T-helper 1 cell (primary cell): ENCODE results near the gene PRRT1B.
A peak's percentile ranks its signal among the peaks of the same experiment; 100 is the strongest.
"Not testable (repeated sequence)": the region's sequence is repeated elsewhere in the genome, so short reads cannot be mapped to it uniquely, and the experiment has no call there.

Experiments used
- DNase-seq, 5 donors: peaks; one replicate each; pipeline ENCODE4 v3.0.0-alpha.2; 2012 to 2020
- total RNA-seq, 4 donors: gene quantifications; one replicate each; lab custom pipeline; 2026; lab: John Stamatoyannopoulos, UW

The PRRT1B gene
- total RNA-seq: 0 reads per million in 4 donors

GRCh38 chr9:131545003-131545785 is at the start of gene PRRT1B:
Gene PRRT1B, plus strand, starts transcription at chr9:131545523. Its CDS starts 93 bp downstream, at chr9:131545616.
- DNase-seq: no peak

GRCh38 chr9:131495785-131496184 is 49.5 kb upstream of the PRRT1B start:
- no peak for DNase-seq

DNA sequence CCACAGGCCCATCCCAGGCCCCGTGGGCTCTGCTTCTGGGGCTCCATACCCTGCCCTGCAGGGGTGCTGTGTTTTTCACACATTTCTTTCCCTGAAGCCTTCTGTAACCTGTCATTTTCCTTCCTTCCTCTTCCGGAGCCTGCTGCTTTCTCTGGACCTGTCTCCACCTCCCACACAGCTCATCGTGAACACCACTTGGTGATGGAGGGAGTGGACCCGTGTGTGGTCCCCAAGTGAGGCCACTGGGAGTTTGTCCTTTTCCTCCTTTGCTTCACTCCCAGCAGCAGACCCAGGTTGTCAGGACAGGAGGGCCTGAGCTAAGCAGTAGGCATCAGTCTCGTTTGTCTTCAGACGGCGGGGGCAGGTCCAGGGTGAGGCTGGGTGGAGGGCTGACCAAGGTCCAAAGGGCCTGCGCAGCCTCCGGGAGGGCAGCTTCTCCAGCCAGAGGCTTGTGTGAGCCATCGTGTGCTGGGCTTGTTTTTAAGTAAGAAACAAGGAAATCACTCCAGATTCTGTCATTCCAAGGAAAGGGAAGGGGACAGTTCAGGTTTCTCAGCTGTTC is 48.4 kb upstream of the PRRT1B start:
- DNase-seq: no peak

GRCh38 chr9:131499254-131499767 is 46.0 kb upstream of the PRRT1B start:
- no peak for DNase-seq

DNA sequence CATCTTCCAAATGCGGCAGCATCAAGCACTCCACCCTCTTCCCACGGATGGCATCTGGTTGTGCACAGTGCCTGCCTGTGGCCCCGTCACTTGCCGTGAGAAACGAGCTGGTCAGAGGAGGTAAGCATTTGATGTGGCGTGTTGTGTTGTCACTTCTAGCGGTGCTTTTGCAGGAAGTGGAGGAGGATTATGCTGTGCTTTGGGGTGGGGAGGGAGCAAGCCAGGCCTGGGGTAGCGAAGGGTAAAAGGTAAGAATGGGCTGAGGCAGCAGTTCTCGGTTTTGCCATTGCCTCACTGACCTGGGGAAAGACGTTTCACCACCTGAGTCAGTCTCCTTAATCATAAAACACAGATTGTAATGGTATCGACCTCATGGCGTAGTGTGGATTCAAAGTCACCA is 44.9 kb upstream of the PRRT1B start:
- DNase-seq: peak; percentile 34 to 79 (median 59)

- peak in 4 of 5 donors; percentile 18 to 54 (median 29) for DNase-seq
These were observed 44.3 kb upstream of the PRRT1B start for GRCh38 chr9:131500939-131501541.

- DNase-seq: peak; percentile 81 to 92 (median 83)
These were observed 42.3 kb upstream of the PRRT1B start, which contains the start of gene POMT1 for GRCh38 chr9:131502781-131503625. Gene POMT1, plus strand, starts transcription at chr9:131502918. Its CDS starts 1,301 bp downstream, at chr9:131504219.

DNA sequence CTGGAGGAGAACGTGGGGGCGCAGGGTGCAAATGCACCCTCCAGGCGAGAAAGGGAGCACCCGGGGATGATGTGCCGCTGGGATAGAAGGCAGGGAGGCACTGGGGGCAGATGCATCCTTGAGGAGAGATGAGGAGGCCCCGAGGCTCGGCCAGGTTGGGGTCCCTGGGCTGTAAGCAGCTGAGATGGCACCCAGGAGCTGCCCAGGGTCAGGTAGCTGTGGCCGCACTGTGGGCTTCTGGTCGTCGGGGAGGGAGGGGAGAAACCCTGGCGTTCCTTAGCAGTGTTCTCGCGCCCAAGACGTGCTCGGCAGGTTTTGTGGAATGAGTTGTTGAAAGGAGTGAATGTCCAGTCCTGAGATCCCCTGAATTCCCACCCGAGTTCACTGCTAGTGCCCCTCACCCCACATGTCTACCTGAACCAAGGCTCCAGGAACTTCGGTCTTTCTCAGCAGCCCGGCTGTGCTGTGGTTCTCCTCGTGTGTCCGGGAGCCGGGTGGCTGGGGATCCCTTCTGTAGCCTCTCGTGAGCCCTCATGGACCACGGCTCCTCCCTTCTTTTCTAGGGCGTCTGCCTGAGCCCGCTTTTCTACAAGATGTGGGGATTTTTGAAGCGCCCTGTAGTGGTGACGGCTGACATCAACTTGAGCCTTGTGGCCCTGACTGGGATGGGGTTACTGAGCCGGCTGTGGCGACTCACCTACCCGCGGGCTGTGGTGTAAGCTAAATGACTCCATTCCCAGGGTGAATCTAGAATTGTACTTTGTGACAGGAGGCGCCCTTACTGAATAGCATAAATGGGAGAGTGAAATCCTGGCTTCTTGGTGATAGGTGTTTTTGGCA is 41.5 kb upstream of the PRRT1B start:
- peak in 4 of 5 donors; percentile 25 to 72 (median 36) for DNase-seq

- DNase-seq: no peak
These were observed 40.3 kb upstream of the PRRT1B start for GRCh38 chr9:131505012-131505411.

GRCh38 chr9:131511416-131511815 is 33.9 kb upstream of the PRRT1B start:
- DNase-seq: no peak

DNA sequence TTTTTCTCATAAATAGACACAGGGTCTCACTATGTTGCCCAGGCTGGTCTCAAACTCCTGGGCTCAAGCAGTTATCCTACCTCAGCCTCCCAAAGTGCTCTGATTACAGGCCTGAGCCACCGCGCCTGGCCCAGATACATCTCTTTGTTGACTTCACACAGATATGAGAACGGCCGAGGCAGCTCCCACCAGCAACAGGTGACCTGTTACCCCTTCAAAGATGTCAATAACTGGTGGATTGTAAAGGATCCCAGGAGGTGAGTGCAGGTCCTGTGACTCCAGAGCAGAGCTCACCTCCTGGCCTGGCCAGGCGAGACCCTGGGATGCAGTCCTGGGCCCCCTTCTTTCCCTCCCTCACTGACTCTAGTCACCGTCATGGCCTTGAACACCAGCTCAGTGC is 33.4 kb upstream of the PRRT1B start:
- no peak for DNase-seq

DNA sequence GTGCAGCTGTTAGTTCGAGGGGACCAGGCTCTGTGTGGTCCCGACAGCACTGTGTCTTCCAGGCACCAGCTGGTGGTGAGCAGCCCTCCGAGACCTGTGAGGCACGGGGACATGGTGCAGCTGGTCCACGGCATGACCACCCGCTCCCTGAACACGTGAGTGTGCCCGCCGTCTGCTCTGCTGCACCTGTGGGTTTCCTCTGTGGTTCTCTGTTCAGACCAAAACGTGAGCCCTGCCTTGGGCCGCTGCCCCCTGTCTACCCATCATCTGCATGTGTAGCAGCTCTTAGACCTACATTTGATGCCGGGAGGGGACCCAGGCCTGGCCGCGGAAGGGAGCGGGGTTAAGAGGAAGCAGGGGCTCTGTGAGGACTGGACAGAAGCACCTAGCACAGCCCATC is 32.1 kb upstream of the PRRT1B start:
- no peak for DNase-seq

DNA sequence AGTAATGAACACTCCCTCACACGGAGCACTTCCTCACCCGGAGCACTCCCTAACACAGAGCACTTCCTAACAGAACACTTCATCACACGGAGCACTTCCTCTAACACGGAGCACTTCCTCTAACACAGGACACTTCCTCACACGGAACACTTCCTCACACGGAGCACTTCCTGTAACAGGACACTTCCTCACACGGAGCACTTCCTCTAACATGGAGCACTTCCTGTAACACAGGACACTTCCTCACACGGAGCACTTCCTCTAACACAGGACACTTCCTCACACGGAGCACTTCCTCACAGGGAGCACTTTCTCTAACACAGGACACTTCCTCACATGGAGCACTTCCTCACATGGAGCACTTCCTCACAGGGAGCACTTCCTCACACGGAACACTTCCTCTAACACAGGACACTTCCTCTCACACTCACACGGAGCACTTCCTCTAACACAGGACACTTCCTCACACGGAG is 29.7 kb upstream of the PRRT1B start:
- not testable (repeated sequence) for DNase-seq

- DNase-seq: no peak
These were observed 29.2 kb upstream of the PRRT1B start for GRCh38 chr9:131516100-131516499.

GRCh38 chr9:131516930-131517329 is 28.4 kb upstream of the PRRT1B start:
- DNase-seq: no peak

GRCh38 chr9:131517761-131518190 is 27.5 kb upstream of the PRRT1B start:
- DNase-seq: no peak

DNA sequence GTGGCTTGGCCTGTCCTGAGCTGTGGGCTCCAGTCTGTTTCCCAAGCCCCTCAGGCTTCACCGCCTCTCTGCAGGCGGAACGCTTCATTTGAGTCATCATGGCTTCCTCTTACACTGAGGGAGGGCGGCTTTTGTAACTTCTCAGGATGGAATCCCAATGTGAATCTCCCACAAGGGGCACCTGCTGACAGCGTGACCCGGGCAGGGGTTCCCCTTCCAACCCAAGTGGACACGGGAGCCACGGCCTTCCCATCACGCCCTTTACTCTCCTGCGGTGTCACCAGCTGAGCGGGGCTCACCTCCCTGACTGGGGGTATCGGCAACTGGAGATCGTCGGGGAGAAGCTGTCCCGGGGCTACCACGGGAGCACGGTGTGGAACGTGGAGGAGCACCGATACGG is 26.8 kb upstream of the PRRT1B start:
- no peak for DNase-seq

DNA sequence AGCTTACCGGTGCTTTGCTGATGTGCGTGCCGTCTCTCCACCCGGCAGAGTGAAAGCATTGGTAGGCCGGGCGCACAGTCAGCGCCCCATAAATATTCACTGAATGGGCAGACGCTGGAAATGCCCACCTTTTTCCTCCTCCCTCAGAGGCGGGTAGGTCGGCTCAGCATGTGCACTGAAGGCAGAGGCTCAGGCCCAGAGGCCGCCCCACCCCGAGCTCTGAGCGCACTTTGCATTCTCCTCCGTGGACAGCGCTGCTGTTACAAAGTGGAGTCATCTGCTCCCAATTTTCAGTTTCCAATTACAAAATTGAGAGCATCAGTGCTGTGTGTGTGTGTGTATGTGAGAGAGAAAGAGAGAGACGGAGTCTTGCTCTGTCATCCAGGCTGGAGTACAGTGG is 24.8 kb upstream of the PRRT1B start:
- DNase-seq: no peak

- no peak for DNase-seq
These were observed 24.1 kb upstream of the PRRT1B start for GRCh38 chr9:131521203-131521602.

- no peak for DNase-seq
These were observed 23.5 kb upstream of the PRRT1B start for GRCh38 chr9:131521822-131522221.
